OCI-LY1 (cell line): ENCODE data around the gene PRSS56.
"Not testable (repeated sequence)": the region's sequence is repeated elsewhere in the genome, so short reads cannot be mapped to it uniquely, and the experiment has no call there.

Experiments
- H2AFZ ChIP-seq: fragments of 200-600 bp; sonication (generic), shearing (Covaris generic); 2 replicates; pipeline ENCODE4 v1.6.0; 2014; ENCODE audit warnings: antibody characterized with exemption, mild to moderate bottlenecking, low read length
- H3F3A ChIP-seq: fragments of 200-600 bp; sonication (generic), shearing (Covaris generic); 2 replicates; pipeline ENCODE4 v1.6.0; 2014; ENCODE audit warnings: mild to moderate bottlenecking, antibody characterized with exemption, low read length, moderate library complexity; ENCODE audit not compliant: insufficient read depth
- H3K27ac ChIP-seq: fragments of 200-600 bp; sonication (generic); 2 replicates; pipeline ENCODE4 v1.5.1; 2014; ENCODE audit warnings: low read length, mixed run types, mild to moderate bottlenecking, low read depth; ENCODE audit not compliant: poor library complexity, severe bottlenecking
- H3K27me3 ChIP-seq: fragments of 200-600 bp; sonication (generic); 2 replicates; pipeline ENCODE4 v1.6.0; 2014; ENCODE audit warnings: antibody characterized with exemption, mild to moderate bottlenecking, low read length, moderate library complexity; ENCODE audit not compliant: insufficient read depth
- H3K36me3 ChIP-seq: fragments of 200-600 bp; sonication (generic); 2 replicates; pipeline ENCODE4 v1.6.1; 2014; ENCODE audit warnings: mild to moderate bottlenecking, antibody characterized with exemption, low read length, moderate library complexity, mixed read lengths; ENCODE audit not compliant: insufficient read depth
- H3K4me1 ChIP-seq: fragments of 200-600 bp; sonication (generic); 2 replicates; pipeline ENCODE4 v1.5.1; 2014; ENCODE audit warnings: mild to moderate bottlenecking, low read length, moderate library complexity; ENCODE audit not compliant: insufficient read depth, severe bottlenecking
- H3K4me2 ChIP-seq: fragments of 200-600 bp; sonication (generic), shearing (Covaris generic); 2 replicates; pipeline ENCODE4 v1.6.1; 2014; ENCODE audit warnings: low read length
- H3K4me3 ChIP-seq: fragments of 200-600 bp; sonication (generic); 2 replicates; pipeline ENCODE4 v1.5.1; 2014; ENCODE audit warnings: low read length, low read depth, mild to moderate bottlenecking, mixed read lengths; ENCODE audit not compliant: poor library complexity, severe bottlenecking
- H3K79me2 ChIP-seq: fragments of 200-600 bp; shearing (Covaris generic); 2 replicates; pipeline ENCODE4 v1.6.1; 2016; ENCODE audit warnings: mixed run types, low read length, mixed read lengths; ENCODE audit not compliant: insufficient read depth
- H3K9ac ChIP-seq: fragments of 200-600 bp; sonication (generic), shearing (Covaris generic); 2 replicates; pipeline ENCODE4 v1.6.1; 2014; ENCODE audit warnings: mild to moderate bottlenecking, low read length, mixed read lengths
- H3K9me2 ChIP-seq: fragments of 200-600 bp; sonication (generic), shearing (Covaris generic); 2 replicates; pipeline ENCODE4 v1.6.1; 2014; ENCODE audit warnings: low read depth, mild to moderate bottlenecking, low read length, mixed read lengths
- H3K9me3 ChIP-seq: fragments of 200-600 bp; shearing (Covaris generic); 2 replicates; pipeline ENCODE4 v1.6.1; 2014; ENCODE audit warnings: low read length, mixed read lengths
- H4K20me1 ChIP-seq: fragments of 200-600 bp; sonication (generic), shearing (Covaris generic); 2 replicates; pipeline ENCODE4 v1.6.0; 2016; ENCODE audit warnings: mild to moderate bottlenecking, low read length; ENCODE audit not compliant: insufficient read depth
- EZH2 ChIP-seq: fragments of 200-600 bp; sonication (generic), shearing (Covaris generic); IDR thresholded peaks from 2 replicates; pipeline ENCODE4 v1.8.0; 2017; ENCODE audit warnings: borderline replicate concordance, mixed run types, mild to moderate bottlenecking, antibody characterized with exemption, low read length, moderate library complexity, mixed read lengths
- TF ChIP-seq, protein P1 (sequence below): fragments of 200-600 bp; sonication (generic), shearing (Covaris generic); IDR thresholded peaks from 2 replicates; pipeline ENCODE4 v1.5.1; 2017; ENCODE audit warnings: mild to moderate bottlenecking, antibody characterized with exemption, low read length, moderate library complexity, mixed read lengths

PRSS56 gene

DNA sequence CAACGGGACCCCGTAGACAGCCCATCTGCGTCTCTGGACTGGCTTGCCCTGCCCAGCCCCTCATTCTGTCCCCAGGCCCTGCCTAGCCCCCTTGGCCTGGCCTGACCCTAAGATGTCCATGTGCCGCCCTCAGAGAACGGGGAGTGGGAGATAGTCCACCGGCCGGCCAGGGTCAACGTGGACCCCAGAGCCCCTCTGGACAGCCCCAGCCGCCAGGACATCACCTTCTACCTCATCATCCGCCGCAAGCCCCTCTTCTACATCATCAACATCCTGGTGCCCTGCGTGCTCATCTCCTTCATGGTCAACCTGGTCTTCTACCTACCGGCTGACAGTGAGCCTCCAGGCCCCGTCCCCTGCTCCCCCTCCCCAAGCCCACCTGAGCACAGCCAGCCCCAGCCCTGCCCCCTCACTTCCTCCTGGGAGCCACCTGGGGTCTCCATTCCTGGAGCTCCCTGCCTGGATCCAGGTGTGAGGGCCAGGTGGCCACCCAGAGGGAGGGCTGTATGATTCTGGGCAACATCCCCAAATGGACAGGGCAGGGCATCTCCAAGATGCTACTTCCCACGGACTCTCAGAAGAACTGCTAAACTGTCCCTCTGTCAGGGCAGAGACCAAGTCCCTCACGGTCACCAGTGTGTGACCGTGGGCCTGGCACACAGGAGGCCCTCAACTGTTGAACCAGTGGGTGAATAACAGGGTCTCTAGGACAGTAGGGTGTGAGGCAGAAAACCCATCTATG lies 9.8 kb downstream of the PRSS56 start:
- peaks cover 8% of the 10 kb centered on the region for H3K4me1 ChIP-seq
- TF ChIP-seq EZH2: no peak
- TF ChIP-seq, protein P1, sequence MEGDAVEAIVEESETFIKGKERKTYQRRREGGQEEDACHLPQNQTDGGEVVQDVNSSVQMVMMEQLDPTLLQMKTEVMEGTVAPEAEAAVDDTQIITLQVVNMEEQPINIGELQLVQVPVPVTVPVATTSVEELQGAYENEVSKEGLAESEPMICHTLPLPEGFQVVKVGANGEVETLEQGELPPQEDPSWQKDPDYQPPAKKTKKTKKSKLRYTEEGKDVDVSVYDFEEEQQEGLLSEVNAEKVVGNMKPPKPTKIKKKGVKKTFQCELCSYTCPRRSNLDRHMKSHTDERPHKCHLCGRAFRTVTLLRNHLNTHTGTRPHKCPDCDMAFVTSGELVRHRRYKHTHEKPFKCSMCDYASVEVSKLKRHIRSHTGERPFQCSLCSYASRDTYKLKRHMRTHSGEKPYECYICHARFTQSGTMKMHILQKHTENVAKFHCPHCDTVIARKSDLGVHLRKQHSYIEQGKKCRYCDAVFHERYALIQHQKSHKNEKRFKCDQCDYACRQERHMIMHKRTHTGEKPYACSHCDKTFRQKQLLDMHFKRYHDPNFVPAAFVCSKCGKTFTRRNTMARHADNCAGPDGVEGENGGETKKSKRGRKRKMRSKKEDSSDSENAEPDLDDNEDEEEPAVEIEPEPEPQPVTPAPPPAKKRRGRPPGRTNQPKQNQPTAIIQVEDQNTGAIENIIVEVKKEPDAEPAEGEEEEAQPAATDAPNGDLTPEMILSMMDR: no peak
- no peak overlapping the region for H3K27ac ChIP-seq

DNA sequence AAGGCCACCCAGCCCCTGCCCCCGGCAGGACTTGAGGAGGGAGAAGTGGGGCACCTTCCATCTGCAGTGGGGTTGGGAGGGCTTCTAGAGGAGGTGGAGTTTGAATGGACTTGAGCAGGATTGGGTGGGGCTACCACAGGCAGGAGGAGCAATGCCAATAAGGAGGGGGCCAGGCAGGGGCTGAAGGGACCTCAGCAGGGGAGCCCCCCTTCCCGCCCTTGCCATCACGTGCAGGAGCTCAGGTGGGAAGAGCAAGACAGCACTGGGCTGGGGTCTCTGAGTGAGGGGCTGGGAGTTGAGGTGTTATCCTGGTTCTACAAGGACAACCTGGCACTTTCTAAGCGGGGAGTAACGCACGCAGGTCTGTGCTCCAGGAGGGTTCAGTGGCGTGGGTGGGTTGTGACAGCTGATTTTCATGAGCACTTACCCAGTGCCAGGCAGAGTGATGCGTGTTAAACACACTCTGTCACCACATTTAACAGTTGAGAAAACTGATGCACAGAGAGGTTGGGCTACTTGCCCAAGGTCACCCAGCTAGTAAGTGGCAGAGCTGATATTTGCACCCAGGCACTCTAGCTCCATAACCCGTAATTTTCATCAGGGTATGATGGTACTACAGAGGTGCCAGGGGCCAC lies 10.6 kb downstream of the PRSS56 start:
- H3K79me2 ChIP-seq: no peaks in the 10 kb centered on the region
- peaks cover 8% of the 10 kb centered on the region for H3K4me1 ChIP-seq
- no peak overlapping the region for H2AFZ ChIP-seq
- H3F3A ChIP-seq: no peaks in the 10 kb centered on the region
- no peaks in the 10 kb centered on the region for H3K9me2 ChIP-seq
- H3K27ac ChIP-seq: no peak overlapping the region
- TF ChIP-seq, protein P1: no peak
- TF ChIP-seq EZH2: no peak
- H3K9ac ChIP-seq: no peak overlapping the region
- peaks cover 11% of the 10 kb centered on the region; the same call in 1 of the 2 replicates for H3K27me3 ChIP-seq
- H3K4me2 ChIP-seq: no peak overlapping the region
- no peaks in the 10 kb centered on the region for H3K9me3 ChIP-seq
- H4K20me1 ChIP-seq: no peaks in the 10 kb centered on the region
- no peak overlapping the region for H3K4me3 ChIP-seq
- no peaks in the 10 kb centered on the region for H3K36me3 ChIP-seq

More for the DNA sequence above, 9.8 kb downstream of the PRSS56 start:
- Histone ChIP-seq H3K36me3 (no peaks in the 10 kb centered on the region), H3K79me2 (no peaks in the 10 kb centered on the region), H3F3A (no peaks in the 10 kb centered on the region), H3K9ac (no peak overlapping the region), H3K27me3 (peaks cover 11% of the 10 kb centered on the region; the same call in 1 of the 2 replicates), H2AFZ (no peak overlapping the region), H3K4me2 (no peak overlapping the region), H3K9me2 (no peaks in the 10 kb centered on the region), H3K9me3 (no peaks in the 10 kb centered on the region), H3K4me3 (no peak overlapping the region), H4K20me1 (no peaks in the 10 kb centered on the region)

DNA sequence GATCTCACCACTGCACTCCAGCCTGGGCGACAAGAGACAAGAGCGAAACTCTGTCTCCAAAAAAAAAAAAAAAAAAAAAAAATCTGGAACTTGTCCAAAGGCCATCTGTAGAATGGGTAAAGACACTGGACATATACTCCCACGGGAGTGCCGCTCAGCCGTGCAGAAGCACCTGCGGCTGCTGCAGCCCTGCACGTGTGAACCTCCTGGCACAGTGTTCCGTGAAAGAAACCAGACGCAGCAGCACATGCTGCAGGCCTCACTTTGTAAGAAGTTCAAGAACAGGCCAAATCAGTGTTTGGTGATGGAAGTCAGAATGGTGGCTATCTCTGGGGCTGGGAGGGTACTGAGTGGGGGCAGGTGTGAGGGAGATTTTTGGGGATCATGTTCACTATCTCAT lies 12.2 kb downstream of the PRSS56 start:
- H3K27me3 ChIP-seq: peaks cover 15% of the 10 kb centered on the region; the same call in 1 of the 2 replicates
- H3K4me2 ChIP-seq: no peak overlapping the region
- no peaks in the 10 kb centered on the region for H3K9me2 ChIP-seq
- no peaks in the 10 kb centered on the region for H4K20me1 ChIP-seq
- H3K9ac ChIP-seq: no peak overlapping the region
- no peaks in the 10 kb centered on the region for H3F3A ChIP-seq
- H3K79me2 ChIP-seq: no peaks in the 10 kb centered on the region
- no peak overlapping the region for H3K27ac ChIP-seq
- TF ChIP-seq, protein P1: no peak
- TF ChIP-seq EZH2: no peak
- peaks cover 8% of the 10 kb centered on the region for H3K4me1 ChIP-seq
- no peak overlapping the region for H2AFZ ChIP-seq
- H3K9me3 ChIP-seq: no peaks in the 10 kb centered on the region
- no peak overlapping the region for H3K4me3 ChIP-seq
- no peaks in the 10 kb centered on the region for H3K36me3 ChIP-seq

DNA sequence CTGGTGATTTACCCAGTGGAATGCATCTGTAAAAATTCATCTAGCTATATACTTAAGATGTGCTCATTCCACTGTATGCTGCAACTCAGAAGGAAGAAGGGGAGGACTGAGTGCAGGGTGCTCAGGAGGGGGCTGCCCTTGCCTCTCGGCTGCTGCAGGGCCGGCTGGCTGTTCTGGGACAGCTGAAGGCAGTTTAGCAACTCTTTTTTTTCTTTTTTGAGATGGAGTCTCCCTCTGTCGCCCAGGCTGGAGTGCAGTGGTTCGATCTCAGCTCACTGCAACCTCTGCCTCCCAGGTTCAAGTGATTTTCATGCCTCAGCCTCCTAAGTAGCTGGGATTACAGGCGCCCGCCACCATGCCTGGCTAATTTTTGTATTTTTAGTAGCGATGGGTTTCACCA lies 12.6 kb downstream of the PRSS56 start:
- not testable (repeated sequence) for H3K4me3 ChIP-seq, H3K9ac ChIP-seq, H3K9me2 ChIP-seq, H3F3A ChIP-seq, H2AFZ ChIP-seq, H3K9me3 ChIP-seq, H3K27ac ChIP-seq, H3K36me3 ChIP-seq, H3K4me1 ChIP-seq, H3K79me2 ChIP-seq, H3K4me2 ChIP-seq, H4K20me1 ChIP-seq
- H3K27me3 ChIP-seq: peaks cover 15% of the 10 kb centered on the region; the same call in 1 of the 2 replicates
